ENCODE results near the gene DIAPH1.

DIAPH1 gene

DNA sequence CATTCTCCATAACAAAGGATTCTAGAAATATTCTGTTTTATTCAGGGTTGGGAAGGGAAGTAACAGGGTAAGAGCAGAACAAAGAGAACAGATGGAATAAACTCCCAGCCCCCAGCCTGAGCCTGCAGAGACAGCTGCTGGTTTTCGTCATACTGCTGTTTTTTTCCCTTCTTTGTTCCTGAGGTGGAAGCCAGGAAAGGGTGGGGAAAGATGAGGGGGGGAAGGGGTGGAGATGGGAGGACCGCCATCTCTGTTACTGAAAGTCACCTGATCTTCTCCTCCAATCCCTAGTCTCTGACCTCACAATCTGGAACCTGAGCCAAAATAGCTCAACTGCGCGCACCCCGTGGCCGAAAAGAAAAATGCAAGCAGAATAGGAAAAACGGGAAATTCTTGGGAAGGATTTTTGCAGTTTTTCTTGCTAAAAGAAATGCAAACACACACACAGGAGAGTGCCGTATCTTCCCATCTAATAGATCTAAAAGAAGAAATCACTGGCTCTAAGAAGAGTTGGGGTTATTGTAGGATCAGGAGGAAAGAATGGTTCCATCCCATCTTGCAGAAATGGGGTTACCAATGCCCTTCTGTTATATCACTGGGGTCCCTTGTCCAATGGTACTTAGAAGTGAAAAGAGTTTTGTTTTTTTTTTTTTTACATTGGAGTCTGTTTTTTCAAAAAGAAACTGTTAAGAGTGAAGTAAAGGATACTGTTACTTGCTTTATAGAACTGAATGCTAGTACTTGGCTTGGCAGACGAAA is 57.9 kb downstream of the DIAPH1 start:
- peak; percentile 98 for DNase-seq (ENCODE audit: low read depth)

DNA sequence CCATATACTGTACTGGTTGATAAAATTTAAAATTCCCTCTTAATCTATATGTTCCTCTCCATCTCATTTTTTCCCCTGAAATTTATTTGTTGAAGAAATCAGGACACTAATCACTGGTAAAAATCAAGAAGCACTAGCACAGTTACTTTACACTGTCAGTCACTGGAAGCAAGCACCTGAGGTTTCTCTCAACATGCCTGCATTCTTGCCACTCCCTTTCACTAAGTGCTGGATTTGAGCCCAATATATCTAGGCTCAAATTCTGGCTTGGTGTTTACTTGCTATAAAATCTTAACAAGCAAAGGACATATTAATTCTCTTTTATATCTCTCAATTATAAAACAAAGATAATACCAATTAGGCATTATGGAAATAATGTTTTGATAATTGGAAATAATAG is 58.6 kb downstream of the DIAPH1 start:
- peak; percentile 46 for DNase-seq (ENCODE audit: low read depth)

DNA sequence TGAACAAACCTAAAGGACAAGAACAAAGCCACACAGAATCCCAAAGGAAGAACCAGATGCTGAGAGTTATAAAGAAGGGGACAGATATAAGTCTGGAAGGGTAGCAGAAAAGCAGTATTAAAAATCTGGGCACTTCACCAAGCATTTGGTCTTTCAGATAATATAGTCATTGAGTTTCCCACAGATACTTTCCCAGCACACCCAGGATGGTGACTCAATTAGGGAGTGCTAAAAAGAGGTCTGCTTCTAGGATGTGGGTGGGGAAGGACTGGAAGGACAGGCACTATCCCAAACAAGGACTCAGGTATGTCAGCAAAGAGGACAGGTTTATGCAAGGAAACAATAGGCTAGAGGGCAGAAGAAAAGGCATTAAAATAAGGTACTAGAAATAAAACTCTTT is 59.3 kb downstream of the DIAPH1 start:
- DNase-seq (ENCODE audit: low read depth) = peak; percentile 62

DNA sequence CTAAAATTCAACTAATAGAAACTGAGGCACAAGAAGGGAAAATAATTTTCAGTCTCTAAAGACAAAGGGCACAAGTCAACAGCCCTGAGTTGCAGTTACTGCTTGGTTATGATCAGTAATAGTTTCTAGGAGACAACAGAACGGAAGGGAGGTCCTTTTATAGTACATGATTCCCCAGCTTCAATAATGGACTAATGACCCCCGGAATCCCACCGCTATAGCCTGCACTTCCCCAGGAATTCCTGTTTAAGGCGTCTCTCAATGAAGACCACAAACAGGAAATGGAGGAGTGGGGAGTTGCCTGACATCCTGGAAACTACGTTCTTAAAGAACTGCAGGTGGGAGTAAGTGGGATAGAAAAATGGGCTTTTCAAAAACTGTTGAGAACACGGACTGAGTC is 60.6 kb downstream of the DIAPH1 start:
- peak; percentile 9 for DNase-seq (ENCODE audit: low read depth)

DNA sequence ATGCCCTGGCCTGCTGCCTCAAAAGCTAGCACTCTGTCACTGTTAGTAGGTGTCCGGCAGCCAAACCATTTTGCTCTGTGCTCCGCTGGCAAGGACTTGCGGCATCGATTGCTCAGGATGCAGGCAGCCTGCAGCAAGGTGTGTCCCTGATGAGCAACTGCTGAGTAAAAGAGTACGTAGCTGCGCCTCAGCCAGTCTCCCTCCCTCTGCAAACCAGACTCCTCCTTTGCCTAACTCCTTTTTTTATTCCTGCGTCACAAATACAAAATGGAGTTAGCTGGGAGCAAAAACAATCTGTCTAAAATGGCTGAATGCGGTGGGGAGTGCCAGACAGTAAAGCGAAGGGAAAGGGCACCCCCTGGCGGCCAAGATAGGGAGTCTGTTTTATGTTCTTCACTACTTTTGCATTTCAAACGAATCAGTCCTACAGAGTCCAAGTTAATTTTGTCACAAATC is 61.1 kb downstream of the DIAPH1 start:
- DNase-seq (ENCODE audit: low read depth) = peak; percentile 100

DNA sequence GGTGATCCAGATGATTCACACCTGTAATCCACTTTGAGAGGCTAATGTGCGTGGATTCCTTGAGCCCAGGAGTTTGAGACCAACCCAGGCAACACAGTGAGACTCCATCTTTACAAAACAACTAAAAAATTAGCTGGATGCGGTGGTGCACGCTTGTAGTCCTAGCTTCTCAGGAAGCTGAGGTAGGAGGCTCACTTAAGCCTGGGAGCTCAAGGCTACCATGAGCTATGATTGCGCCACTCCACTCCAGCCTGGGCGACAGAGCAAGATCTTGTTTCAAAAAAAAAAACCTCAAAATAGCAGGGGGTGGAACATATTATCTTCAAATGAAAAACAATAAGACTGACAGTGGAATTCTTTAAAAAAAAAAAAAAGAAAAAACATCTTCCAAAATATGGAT is 70.9 kb downstream of the DIAPH1 start:
- no peak for DNase-seq (ENCODE audit: low read depth)

DNA sequence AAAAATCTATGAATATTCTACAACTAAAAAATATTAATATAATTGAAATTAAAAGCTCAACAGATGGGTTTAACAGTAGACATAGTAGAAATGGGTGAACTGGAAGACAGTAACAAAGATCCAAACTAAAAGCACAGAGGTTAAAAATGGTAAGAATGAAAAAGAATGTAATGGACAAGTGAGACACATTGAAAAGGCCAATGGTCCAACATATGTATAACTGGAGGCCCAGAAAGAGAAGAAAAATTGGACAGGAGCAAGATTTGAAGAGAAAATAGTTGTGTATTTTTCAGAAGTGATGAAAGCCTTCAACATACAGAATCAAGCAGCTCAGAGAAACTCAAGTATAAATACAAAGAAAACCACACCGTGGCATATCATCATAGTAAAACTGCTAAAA is 71.3 kb downstream of the DIAPH1 start:
- peak; percentile 53 for DNase-seq (ENCODE audit: low read depth)

DNA sequence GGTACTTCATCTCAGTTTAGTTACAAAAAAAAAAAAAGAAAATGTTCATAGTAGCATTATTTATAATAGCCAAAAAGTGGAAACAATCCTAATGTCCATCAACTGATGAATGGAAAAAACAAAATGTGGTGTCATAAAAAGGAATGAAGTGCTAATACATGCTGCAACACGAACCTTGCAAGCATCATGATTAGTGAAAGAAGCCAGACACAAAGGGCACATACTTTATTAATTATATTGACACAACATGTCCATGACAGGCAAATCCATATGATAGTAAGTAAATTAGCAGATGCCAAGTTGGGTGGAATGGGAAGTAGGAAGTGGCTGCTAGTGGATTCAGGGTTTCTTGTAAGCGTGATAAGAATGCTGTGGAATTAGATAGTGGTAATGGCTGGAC is 75.7 kb downstream of the DIAPH1 start:
- no peak for DNase-seq (ENCODE audit: low read depth)

DNA sequence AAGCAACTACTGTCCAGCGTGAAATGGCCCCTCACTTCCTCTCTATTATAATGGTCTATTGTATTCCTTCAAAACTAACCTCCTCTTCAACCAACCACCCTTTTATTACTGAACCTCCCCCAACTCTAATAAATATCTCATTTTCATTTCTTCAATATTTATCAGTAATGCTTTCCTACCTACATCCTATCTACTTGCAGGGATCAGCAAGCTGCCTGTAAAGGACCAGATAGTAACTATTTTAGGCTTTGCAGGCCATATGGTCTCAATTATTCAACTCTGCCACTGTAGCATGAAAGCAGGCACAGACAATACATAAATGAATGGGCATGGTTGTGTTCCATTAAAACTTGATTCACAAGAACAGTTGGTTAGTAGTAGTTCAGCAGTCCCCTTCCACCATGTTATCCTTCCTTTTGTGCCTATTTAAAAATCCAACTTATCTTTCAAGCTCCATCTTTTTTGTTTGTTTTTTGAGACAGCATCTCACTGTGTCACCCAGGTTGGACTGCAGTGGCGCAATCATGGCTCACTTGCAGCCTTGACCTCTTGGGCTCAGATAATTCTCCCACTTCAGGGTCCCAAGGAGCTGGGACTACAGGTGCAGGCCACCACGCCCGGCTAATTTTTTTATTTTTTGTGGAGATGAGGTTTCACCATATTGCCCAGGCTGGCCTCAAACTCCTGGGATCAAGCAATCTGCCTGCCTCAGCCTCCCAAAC is 84.1 kb downstream of the DIAPH1 start:
- no peak for DNase-seq (ENCODE audit: low read depth)

DNA sequence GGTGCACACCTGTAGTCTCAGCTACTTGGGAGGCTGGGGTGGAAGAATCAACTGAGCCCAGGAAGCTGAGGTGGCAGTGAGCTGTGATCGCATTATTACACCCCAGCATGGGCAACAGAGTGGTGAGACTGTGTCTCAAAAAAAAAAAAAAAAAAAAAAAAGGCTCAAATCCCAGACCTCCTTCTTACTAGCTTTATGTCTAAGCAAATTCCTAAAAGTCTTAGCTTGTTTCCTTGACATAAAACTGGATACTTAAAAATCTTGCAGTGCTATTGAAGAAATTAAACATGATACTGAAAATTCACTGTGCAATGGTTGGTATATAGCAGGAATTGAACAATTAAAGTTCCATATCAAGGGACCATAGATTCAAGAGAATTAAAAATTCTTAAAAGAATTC is 84.9 kb downstream of the DIAPH1 start:
- peak; percentile 17 for DNase-seq (ENCODE audit: low read depth)

DNA sequence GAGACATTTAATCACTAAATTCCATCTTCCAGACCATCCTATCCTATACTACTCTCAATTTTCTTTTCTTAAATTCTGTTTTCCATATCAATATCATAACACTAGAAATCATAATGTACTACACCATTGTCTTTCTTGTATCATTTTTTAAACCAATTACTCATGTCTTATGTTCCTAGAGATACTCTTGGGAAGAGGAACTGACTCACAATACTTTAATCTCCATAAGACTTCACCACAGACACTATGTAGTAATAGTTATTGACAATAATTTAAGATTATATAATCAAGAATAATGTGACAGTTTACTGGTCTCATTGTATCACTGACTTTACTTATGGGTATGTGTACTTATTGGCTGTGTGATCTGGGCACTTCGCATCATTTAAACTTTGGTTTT is 86.1 kb downstream of the DIAPH1 start:
- peak; percentile 60 for DNase-seq (ENCODE audit: low read depth)

DNA sequence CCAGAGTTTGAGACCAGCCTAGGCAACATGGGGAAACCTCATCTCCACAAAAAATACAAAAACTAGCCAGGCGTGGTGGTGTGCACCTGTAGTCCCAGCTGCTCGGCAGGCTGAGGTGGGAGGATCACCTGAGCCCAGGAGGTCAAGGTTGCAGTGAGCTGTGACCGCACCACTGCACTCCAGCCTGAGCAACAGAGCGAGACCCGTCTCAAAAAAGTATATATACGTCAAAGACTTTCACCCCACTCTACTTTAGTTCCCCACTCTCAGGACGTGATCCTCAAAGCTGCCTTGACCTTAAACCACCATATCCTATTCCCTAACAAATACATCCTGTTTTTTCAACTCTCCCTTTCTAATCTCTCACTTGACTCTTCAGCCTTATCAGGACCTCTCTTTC is 88.9 kb downstream of the DIAPH1 start:
- DNase-seq (ENCODE audit: low read depth) = no peak

DNA sequence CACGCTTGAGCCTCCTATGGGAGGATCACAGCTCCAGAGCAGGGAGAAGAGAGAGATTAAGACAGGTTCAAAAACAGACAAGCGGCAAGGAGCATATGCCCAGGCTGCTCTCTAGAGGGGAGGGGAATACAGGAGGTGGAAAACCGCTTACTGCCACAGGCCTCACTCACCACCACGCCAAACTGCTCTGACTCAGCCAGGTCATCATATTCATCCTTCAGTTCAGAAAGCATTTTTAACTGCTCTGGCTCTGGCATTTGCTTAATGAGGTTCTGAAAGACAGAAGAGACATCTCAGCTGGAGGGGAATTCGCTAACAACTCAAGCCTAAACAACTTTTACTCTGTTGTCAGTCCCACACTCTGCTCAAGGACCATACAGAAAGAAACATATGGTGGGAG is 89.8 kb downstream of the DIAPH1 start:
- peak; percentile 83 for DNase-seq (ENCODE audit: low read depth)

DNA sequence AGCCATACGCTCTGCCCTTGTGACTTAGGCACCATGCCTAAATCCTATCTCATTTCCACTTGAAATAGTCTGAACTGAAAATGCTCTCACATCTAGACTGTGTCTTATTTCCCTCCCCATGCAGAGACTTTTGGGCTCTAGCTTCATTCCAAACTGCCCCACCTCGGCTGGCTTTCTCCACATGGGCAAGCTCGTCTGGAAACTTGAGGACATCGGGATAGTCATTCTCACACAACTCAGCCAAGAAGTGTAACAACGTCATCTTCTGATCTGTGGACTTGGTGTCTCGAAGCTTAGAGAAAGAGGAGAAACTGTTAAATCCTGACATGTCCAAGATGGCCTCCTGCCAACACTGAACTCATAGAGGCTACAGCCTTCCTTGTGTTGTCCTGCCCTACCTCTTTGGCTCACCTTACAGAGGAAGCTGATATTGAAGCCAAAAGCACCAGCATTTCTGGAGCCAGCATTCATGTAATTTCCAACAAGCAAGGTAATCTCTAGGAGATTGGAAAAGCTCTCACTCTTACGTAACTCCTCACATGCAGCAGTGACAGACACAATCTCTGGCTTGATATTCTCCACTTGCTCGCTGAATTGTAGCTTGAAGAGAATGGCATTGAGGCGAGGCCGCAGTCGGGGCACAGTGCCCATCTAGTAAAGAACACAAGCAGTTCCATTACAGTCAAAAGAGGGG is 90.4 kb downstream of the DIAPH1 start:
- DNase-seq (ENCODE audit: low read depth) = peak; percentile 30

DNA sequence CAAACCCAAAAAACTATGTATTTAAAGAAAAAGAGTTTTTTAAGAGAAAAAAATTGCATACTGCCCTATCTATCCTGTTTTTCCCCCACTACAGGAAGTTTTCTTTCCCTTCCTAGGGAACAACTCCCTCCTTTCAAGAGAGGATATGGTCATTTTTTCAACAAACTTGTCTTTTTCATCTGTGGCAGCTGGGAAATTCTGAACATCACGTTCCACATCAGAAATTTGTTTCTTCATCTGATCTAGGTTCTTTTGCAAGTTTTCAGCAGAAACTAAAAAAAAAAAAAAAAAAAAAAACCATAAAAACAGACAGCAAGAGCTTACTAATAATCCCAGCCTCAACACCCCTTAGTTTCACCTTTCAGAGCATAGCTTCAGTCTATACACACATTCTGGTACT is 91.4 kb downstream of the DIAPH1 start:
- no peak for DNase-seq (ENCODE audit: low read depth)

DNA sequence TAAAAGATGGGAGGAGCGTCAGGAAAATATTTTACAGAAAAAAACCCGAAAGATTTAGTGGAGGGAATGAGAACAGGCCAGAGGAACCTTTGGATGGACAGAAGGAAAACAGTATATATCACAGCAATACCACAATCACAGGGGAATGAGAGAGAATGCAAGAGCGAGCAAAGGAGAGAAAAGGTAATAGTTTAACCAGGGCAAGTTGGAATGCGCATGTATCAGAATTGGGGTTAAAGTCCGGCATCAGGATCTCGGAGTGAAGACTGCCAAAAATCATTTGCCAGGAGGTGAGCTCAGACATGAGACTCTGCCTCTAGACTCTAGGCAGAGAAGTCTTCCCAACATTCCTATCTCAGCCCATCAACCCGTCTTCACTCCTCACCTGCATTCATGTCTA is 93.1 kb downstream of the DIAPH1 start:
- DNase-seq (ENCODE audit: low read depth) = no peak

DNA sequence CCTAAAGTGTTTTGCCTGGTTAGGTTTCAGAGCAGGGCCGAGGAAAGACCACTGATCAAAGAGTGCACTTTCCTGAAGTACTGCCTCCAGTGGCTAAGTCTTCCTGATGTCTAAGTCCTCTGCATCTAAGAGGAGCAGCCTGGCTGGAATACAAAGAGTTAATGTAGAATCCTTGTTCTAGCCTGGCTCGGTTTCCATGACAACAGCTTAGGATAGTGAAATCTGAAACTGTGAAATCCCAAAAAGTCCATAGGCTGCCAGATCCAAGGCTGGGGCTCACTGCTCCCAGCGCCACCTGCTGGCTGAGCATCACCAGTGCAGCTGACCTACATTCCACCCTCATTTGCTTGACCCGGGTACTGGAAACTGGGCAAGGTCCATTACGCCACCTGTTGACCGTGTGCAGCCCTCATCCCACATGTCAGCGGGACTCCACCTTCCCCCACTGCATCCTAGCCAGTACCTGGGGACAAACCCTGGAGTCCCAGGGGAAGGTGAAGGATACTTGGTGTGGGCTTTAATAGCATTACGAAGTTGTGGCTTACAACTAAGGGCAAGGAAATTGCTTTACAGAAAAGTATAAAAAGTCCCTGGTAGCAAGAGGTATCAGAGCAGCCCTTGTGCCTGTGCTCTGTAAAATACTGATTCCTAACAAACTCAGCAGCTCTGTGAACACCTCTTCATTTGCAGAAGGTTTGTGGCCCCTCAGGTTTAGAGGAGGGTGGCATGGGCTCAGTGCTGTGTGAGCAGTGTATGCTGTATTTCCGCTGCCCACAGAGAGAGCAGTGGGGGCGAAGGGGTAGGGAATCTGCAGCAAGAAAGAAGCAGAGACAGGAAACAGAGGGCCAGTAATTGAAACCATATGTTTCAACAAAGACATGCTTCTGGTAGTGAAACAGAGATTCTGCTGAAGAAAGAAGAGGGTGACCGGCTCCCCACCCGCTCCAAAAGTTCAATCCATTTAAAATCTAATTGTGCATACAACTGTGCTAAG is 93.9 kb downstream of the DIAPH1 start:
- peak; percentile 93 for DNase-seq (ENCODE audit: low read depth)

DNA sequence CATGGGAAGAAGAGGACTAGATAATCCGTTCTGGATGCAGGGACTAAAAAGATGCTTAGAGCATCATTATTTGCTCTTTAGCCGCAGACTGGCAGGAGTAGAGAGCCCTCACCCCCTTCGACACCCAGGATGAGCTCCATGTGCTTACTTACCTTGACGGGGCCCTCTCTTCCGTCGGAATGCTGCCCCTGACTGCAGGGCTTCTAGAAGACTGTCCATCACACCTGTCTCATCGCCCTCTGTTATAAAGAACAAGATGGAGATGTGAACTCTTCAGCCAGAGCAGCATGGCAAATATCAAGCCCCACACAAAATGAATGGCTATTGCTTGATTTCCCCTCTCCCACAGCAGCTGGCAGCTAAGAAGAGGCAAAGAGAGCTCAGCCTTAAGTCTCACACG is 94.8 kb downstream of the DIAPH1 start:
- no peak for DNase-seq (ENCODE audit: low read depth)

DNA sequence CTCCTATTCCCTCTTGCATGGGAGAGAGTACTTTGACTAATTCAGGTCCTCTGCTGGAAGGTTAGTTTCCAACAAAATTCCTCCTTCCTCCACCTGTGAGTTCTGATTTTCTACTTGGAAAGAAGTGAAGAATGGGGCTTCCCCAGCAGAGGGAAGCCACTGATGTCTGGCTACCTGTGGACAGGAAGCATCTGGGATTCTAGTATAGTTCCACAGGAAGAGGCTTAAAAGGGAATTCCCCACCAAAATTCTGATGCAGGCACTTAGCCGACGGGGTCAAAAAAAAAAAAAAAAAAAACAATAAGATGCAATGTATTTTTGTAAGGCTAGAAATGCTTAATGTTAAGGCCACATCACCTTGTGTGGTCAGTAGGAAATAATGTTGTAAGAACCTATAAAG is 96.5 kb downstream of the DIAPH1 start:
- no peak for DNase-seq (ENCODE audit: low read depth)

DNA sequence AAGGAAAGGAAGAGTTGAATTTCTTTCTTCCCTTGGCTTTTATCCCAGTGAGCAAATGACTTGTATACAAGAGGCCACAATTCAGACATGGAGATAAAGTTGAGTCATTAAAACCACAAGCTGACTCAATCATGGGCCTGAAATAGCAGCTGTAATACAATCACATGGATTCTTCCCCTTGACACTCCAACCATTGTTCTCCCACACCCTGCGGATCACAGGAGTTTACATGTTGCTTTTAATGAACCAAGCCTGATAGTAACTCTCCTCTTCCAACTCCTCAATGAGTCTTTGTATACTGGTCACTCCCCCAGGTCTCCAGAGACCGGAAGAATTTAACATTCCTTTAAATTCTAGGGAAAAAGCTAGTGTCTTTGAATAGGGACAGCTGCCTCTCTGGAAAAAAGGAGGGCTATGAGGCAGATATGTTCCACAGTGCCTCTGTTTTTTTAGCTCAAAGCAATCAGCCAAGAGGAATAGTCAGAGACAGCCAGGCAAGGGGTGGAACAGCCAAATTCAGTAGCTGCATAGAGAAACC is 97.5 kb downstream of the DIAPH1 start:
- DNase-seq (ENCODE audit: low read depth) = peak; percentile 98

All from iris pigment epithelial cell (primary cell).